ENCODE results near the gene WDR4. TPM values are rescaled to one million over a fixed set of nuclear protein-coding genes. Genes with fewer than 3 reads are reported as not detected.

Gene WDR4
- total and polyA plus RNA-seq, 2 of the 4 experiments (the other 2 are of a cell fraction), result 11.3 to 20.8 TPM

- Histone ChIP-seq H3K23ac (ENCODE audit: low read depth, low read length) (no peak overlapping the region), H4K5ac (ENCODE audit: low read depth, low read length) (no peak overlapping the region), H2BK15ac (ENCODE audit: low read depth, low read length) (no peak overlapping the region), H4K8ac (ENCODE audit: low read depth in 2 of 2, low read length in 2 of 2) (no peak overlapping the region), H2AFZ (replicated peaks; ENCODE audit: low read length, poor library complexity) (no peak overlapping the region), H3K14ac (replicated peaks; ENCODE audit: low read depth, low read length) (no peak overlapping the region), H3K4me3 (ENCODE audit: insufficient read depth, low read depth, low read length) (no peak overlapping the region), H3K27me3 (ENCODE audit: control insufficient read depth, insufficient read depth, low read length) (no peaks in the 10 kb centered on the region), H3K18ac (ENCODE audit: low read depth, low read length) (no peak overlapping the region), H2AK9ac (replicated peaks; ENCODE audit: low read depth, low read length, poor library complexity) (no peak overlapping the region), H3K9me1 (ENCODE audit: insufficient read depth, low read length) (no peaks in the 10 kb centered on the region), H2BK5ac (ENCODE audit: low read depth, low read length, poor library complexity, severe bottlenecking) (no peak overlapping the region), H3K4me1 (ENCODE audit: control insufficient read depth, insufficient read depth, low read length) (no peaks in the 10 kb centered on the region), H3K27ac (ENCODE audit: insufficient read depth, low read length) (no peak overlapping the region), H3K9me3 (ENCODE audit: control insufficient read depth, insufficient read depth, low read length) (no peaks in the 10 kb centered on the region), H2BK120ac (ENCODE audit: low read depth, low read length) (no peak overlapping the region), H3K9ac (ENCODE audit: low read depth, low read length) (no peak overlapping the region), H4K20me1 (ENCODE audit: insufficient read depth, low read length) (peaks cover 12% of the 10 kb centered on the region), H3K56ac (ENCODE audit: extremely low read depth, insufficient read depth, low read length) (no peak overlapping the region), H3K4me2 (ENCODE audit: low read depth, low read length) (no peak overlapping the region), H2BK20ac (ENCODE audit: low read depth, low read length) (no peak overlapping the region), H2AK5ac (ENCODE audit: low read depth, low read length) (no peak overlapping the region), H3K36me3 (ENCODE audit: control insufficient read depth, insufficient read depth, low read length) (peaks cover 66% of the 10 kb centered on the region), H4K91ac (ENCODE audit: insufficient read depth, low read depth, low read length) (no peak overlapping the region), H3K4ac (ENCODE audit: low read depth, low read length) (no peak overlapping the region), H3K79me1 (ENCODE audit: low read depth in 1 of 2, low read length in 2 of 2) (peaks cover 3 to 12% of the 10 kb centered on the region in 2 experiments; a peak in 2 of 4 replicates)
- intact Hi-C loops (cut with micrococcal nuclease), result no loop called here
- in situ Hi-C loops (cut with MboI; ENCODE audit: low sequenced_read_pairs), result loop anchor here (25.0 kb wide), 1 partner anchor 93 kb away; no protein-coding TSS in a partner anchor
- ChIA-PET POLR2A (ENCODE audit: unreplicated experiment) (no interaction called here), CTCF (no interaction called here)
- ATAC-seq (ENCODE audit: low read depth) (no peak), DNase-seq (no peak)
- no peak for TF ChIP-seq FOS (IDR thresholded peaks at IDR 0.05; ENCODE audit: low read depth, low read length)
- no peak for TF ChIP-seq RCOR1 (IDR thresholded peaks at IDR 0.05; ENCODE audit: insufficient replicate concordance, low read length)
- no TSS peak for BruUV-seq (replicated peaks)
- 89% methylated on average over 16 of the region's 19 CpGs; no CpG with 5 or more reads in 1 of the 2 experiments for WGBS, 2 experiments (ENCODE audit: extremely low coverage in 2 of 2, insufficient read length in 1 of 2)
- dilution Hi-C loops (cut with HindIII; ENCODE audit: low sequenced_read_pairs, unreplicated experiment), result no loop called here
Observed at GRCh38 chr21:42855171-42855936, 24.0 kb downstream of the WDR4 start.
